IMR-90 (cell line): ENCODE measurements around the gene CCL23. TPM values are rescaled to one million over a fixed set of nuclear protein-coding genes. Genes with fewer than 3 reads are reported as not detected.

ENCODE experiments used
- ATAC-seq: fragments of 200-7000 bp; cut with Tn5 transposase; 2 replicates; pipeline ENCODE4 v1.9.1; 2020; ENCODE audit warnings: low read depth, mild to moderate bottlenecking, moderate library complexity
- BruUV-seq: library from RNA; stranded (reverse); fragments of 400-500 nt; replicated peaks from 2 replicates; lab custom pipeline; 2021; lab: Mats Ljungman, UMichigan
- CTCF ChIA-PET: fragments of 300-600 bp; formaldehyde crosslinking; extraction: SDS; loops from one replicate; lab custom pipeline; 2021; ENCODE audit warnings: antibody characterized with exemption; lab: Yijun Ruan, JAX
- POLR2A ChIA-PET: fragments of 300-600 bp; sonication (Branson Sonifier 250); formaldehyde crosslinking; loops from one replicate; lab custom pipeline; 2022; ENCODE audit warnings: antibody characterized with exemption; ENCODE audit not compliant: unreplicated experiment; lab: Charles Lee
- DNase-seq: peaks from one replicate; pipeline ENCODE4 v3.0.0; 2013
- H2AFZ ChIP-seq: replicated peaks from 2 replicates; pipeline ENCODE3; 2013; ENCODE audit warnings: low read length, mild to moderate bottlenecking; ENCODE audit not compliant: poor library complexity
- H2AK5ac ChIP-seq: 2 replicates; pipeline ENCODE4 v1.6.1; 2013; ENCODE audit warnings: low read depth, low read length, inconsistent platforms
- H2AK9ac ChIP-seq: replicated peaks from 2 replicates; pipeline ENCODE3; 2013; ENCODE audit warnings: mild to moderate bottlenecking, low read depth, low read length, moderate library complexity; ENCODE audit not compliant: poor library complexity
- H2BK120ac ChIP-seq: 2 replicates; pipeline ENCODE4 v1.6.1; 2013; ENCODE audit warnings: low read depth, low read length, inconsistent platforms
- H2BK15ac ChIP-seq: 3 replicates; pipeline ENCODE4 v1.6.1; 2013; ENCODE audit warnings: low read depth, low read length, inconsistent platforms
- H2BK20ac ChIP-seq: 2 replicates; pipeline ENCODE4 v1.6.1; 2013; ENCODE audit warnings: low read depth, mild to moderate bottlenecking, inconsistent platforms, low read length, moderate library complexity
- H2BK5ac ChIP-seq: 2 replicates; pipeline ENCODE4 v1.6.1; 2013; ENCODE audit warnings: mild to moderate bottlenecking, low read depth, low read length, inconsistent platforms; ENCODE audit not compliant: poor library complexity, severe bottlenecking
- H3K14ac ChIP-seq: replicated peaks from 2 replicates; pipeline ENCODE4 v1.6.1; 2013; ENCODE audit warnings: low read depth, low read length, inconsistent platforms
- H3K18ac ChIP-seq: 2 replicates; pipeline ENCODE4 v1.6.1; 2013; ENCODE audit warnings: low read depth, low read length, control low read depth
- H3K23ac ChIP-seq: 2 replicates; pipeline ENCODE4 v1.6.1; 2013; ENCODE audit warnings: low read depth, low read length, inconsistent platforms
- H3K27ac ChIP-seq: 2 replicates; pipeline ENCODE4 v1.5.1; 2013; ENCODE audit warnings: mild to moderate bottlenecking, control low read depth, low read length; ENCODE audit not compliant: insufficient read depth
- H3K27me3 ChIP-seq: 2 replicates; pipeline ENCODE4 v1.6.1; 2013; ENCODE audit warnings: low read length; ENCODE audit not compliant: control insufficient read depth, insufficient read depth
- H3K36me3 ChIP-seq: 2 replicates; pipeline ENCODE4 v1.6.1; 2013; ENCODE audit warnings: low read length, mixed read lengths; ENCODE audit not compliant: control insufficient read depth, insufficient read depth
- H3K4ac ChIP-seq: 2 replicates; pipeline ENCODE4 v1.6.1; 2013; ENCODE audit warnings: low read depth, low read length, inconsistent platforms
- H3K4me1 ChIP-seq: 2 replicates; pipeline ENCODE4 v1.6.1; 2013; ENCODE audit warnings: low read length, mixed read lengths; ENCODE audit not compliant: control insufficient read depth, insufficient read depth
- H3K4me2 ChIP-seq: 2 replicates; pipeline ENCODE4 v1.6.1; 2013; ENCODE audit warnings: low read depth, mild to moderate bottlenecking, control low read depth, low read length, moderate library complexity
- H3K4me3 ChIP-seq: 2 replicates; pipeline ENCODE4 v1.5.1; 2013; ENCODE audit warnings: low read depth, mild to moderate bottlenecking, control low read depth, low read length, moderate library complexity; ENCODE audit not compliant: insufficient read depth
- H3K56ac ChIP-seq: 2 replicates; pipeline ENCODE4 v1.6.1; 2013; ENCODE audit warnings: low read length, inconsistent platforms; ENCODE audit not compliant: insufficient read depth; ENCODE audit errors: extremely low read depth
- H3K79me1 ChIP-seq, 2 experiments: 2 replicates each; pipeline ENCODE4 v1.6.1; 2013; ENCODE audit warnings: low read length in 2 of 2, inconsistent platforms in 1 of 2, low read depth in 1 of 2
- H3K9ac ChIP-seq: 2 replicates; pipeline ENCODE4 v1.6.1; 2013; ENCODE audit warnings: low read depth, low read length, control low read depth
- H3K9me1 ChIP-seq: 2 replicates; pipeline ENCODE4 v1.6.1; 2013; ENCODE audit warnings: low read length, inconsistent platforms; ENCODE audit not compliant: insufficient read depth
- H3K9me3 ChIP-seq: 2 replicates; pipeline ENCODE4 v1.6.1; 2013; ENCODE audit warnings: low read length; ENCODE audit not compliant: control insufficient read depth, insufficient read depth
- H4K20me1 ChIP-seq: 2 replicates; pipeline ENCODE4 v1.6.1; 2013; ENCODE audit warnings: low read length, inconsistent platforms; ENCODE audit not compliant: insufficient read depth
- H4K5ac ChIP-seq: 2 replicates; pipeline ENCODE4 v1.6.1; 2013; ENCODE audit warnings: mild to moderate bottlenecking, low read depth, low read length, control low read depth
- H4K8ac ChIP-seq, 2 experiments: 2 replicates each; pipeline ENCODE4 v1.6.1; 2013; ENCODE audit warnings: low read depth in 2 of 2, low read length in 2 of 2, control low read depth in 1 of 2, inconsistent platforms in 1 of 2
- H4K91ac ChIP-seq: 2 replicates; pipeline ENCODE4 v1.6.1; 2013; ENCODE audit warnings: low read depth, low read length, inconsistent platforms; ENCODE audit not compliant: insufficient read depth
- BHLHE40 ChIP-seq: fragments of 150-350 bp; IDR thresholded peaks from 2 replicates; pipeline ENCODE4 v1.6.1; 2016; ENCODE audit warnings: mild to moderate bottlenecking, low read depth, low read length
- CEBPB ChIP-seq: IDR thresholded peaks from 2 replicates; pipeline ENCODE4 v1.6.1; 2012; ENCODE audit warnings: low read depth, low read length, improper control_type of control experiment
- CHD1 ChIP-seq: IDR thresholded peaks from 2 replicates; pipeline ENCODE4 v1.6.1; 2012; ENCODE audit warnings: low read depth, low read length, improper control_type of control experiment
- CTCF ChIP-seq: conservative IDR thresholded peaks from 2 replicates; pipeline ENCODE4 v1.5.1; 2012; ENCODE audit warnings: mild to moderate bottlenecking, low read depth, low read length, improper control_type of control experiment
- FOS ChIP-seq: fragments of 150-350 bp; IDR thresholded peaks from 2 replicates; pipeline ENCODE4 v1.6.1; 2016; ENCODE audit warnings: low read depth, low read length
- MAFK ChIP-seq: IDR thresholded peaks from 2 replicates; pipeline ENCODE4 v1.6.1; 2012; ENCODE audit warnings: low read depth, low read length, improper control_type of control experiment
- MAZ ChIP-seq: IDR thresholded peaks from 2 replicates; pipeline ENCODE4 v1.6.1; 2012; ENCODE audit warnings: low read depth, mild to moderate bottlenecking, low read length, improper control_type of control experiment, moderate library complexity, borderline replicate concordance
- MXI1 ChIP-seq: IDR thresholded peaks from 2 replicates; pipeline ENCODE4 v1.6.1; 2012; ENCODE audit warnings: low read depth, mild to moderate bottlenecking, low read length, moderate library complexity, borderline replicate concordance
- NFE2L2 ChIP-seq: fragments of 150-350 bp; IDR thresholded peaks from 2 replicates; pipeline ENCODE4 v1.6.1; 2016; ENCODE audit warnings: low read depth, mild to moderate bottlenecking, low read length
- POLR2A ChIP-seq: IDR thresholded peaks from 2 replicates; pipeline ENCODE4 v1.6.1; 2012; ENCODE audit warnings: mild to moderate bottlenecking, low read depth, low read length
- RAD21 ChIP-seq: IDR thresholded peaks from 2 replicates; pipeline ENCODE4 v1.6.1; 2012; ENCODE audit warnings: low read length, improper control_type of control experiment
- RCOR1 ChIP-seq: IDR thresholded peaks from 2 replicates; pipeline ENCODE4 v1.6.1; 2012; ENCODE audit warnings: mild to moderate bottlenecking, low read length, improper control_type of control experiment; ENCODE audit not compliant: insufficient replicate concordance
- RFX5 ChIP-seq: IDR thresholded peaks from 2 replicates; pipeline ENCODE4 v1.8.0; 2012; ENCODE audit warnings: low read depth, mild to moderate bottlenecking, low read length, moderate library complexity
- SMC3 ChIP-seq: fragments of 150-350 bp; IDR thresholded peaks from 2 replicates; pipeline ENCODE4 v1.6.1; 2016; ENCODE audit warnings: low read depth, mild to moderate bottlenecking, antibody characterized with exemption, low read length, moderate library complexity
- WGBS, 2 experiments: methylation state at CpG; one replicate each; pipeline versions ENCODE4 v1.1.5 to v1.1.7; 2013; ENCODE audit warnings: missing lambda C conversion rate in 2 of 2; ENCODE audit not compliant: insufficient read length in 1 of 2; ENCODE audit errors: extremely low coverage in 2 of 2; 5-methylcytosine and 5-hydroxymethylcytosine counted together
- dilution Hi-C: fragments of 300-500 bp; cut with HindIII; formaldehyde crosslinking; loops from one replicate; pipeline ENCODE4 v1.14.3; 2018; ENCODE audit warnings: low sequenced_read_pairs; ENCODE audit not compliant: unreplicated experiment
- in situ Hi-C: fragments of 300-500 bp; cut with MboI; formaldehyde crosslinking; loops from 3 replicates; pipeline ENCODE4 v1.14.3; 2019; ENCODE audit warnings: low sequenced_read_pairs, inconsistent platforms, mixed read lengths
- intact Hi-C: fragments of 100-400 bp; cut with micrococcal nuclease; formaldehyde crosslinking; loops from 2 replicates; pipeline ENCODE4 v1.10.0; 2022
- polyA plus RNA-seq, 3 experiments: library from polyadenylated mRNA; depleted of rRNA; stranded (reverse); fragments of >200 nt; gene quantifications; 2 replicates each; pipeline ENCODE4 v1.2.3, GENCODE V29; 2012; ENCODE audit warnings: low replicate concordance in 1 of 3
- total RNA-seq: library from RNA; depleted of rRNA; stranded (reverse); fragments of >200 nt; gene quantifications from 2 replicates; pipeline ENCODE4 v1.2.3, GENCODE V29; 2012
- TF ChIP-seq, protein P1 (sequence below): fragments of 150-350 bp; IDR thresholded peaks from 2 replicates; pipeline ENCODE4 v1.6.1; 2017; ENCODE audit warnings: mild to moderate bottlenecking, antibody characterized with exemption, low read length, low read depth
- TF ChIP-seq, protein P2 (sequence below): fragments of 150-350 bp; IDR thresholded peaks from 2 replicates; pipeline ENCODE4 v1.6.1; 2016; ENCODE audit warnings: low read depth, mild to moderate bottlenecking, low read length, moderate library complexity, borderline replicate concordance

Gene CCL23
- total and polyA plus RNA-seq, 2 of the 4 experiments (the other 2 are of a cell fraction), result not detected

DNA sequence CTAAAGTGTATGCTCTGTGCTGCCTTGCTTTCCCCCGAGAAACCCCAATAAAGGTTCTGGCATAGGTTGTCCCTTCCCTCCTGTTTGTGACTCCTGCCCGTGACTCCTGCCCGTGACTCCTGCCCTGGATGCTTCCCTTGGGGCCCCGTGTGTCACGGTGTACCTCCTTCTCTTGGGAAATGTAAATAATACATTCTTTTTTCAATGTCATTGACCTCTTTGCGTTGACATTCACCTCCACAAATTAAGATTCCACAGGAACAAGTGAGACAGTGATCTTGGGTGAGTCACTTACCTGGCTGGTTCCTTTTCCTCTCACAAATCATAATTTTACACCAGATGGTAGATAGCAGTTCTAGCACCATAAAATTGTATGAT lies 17.1 kb downstream of the CCL23 start:
- DNase-seq (no peak), ATAC-seq (no peak)
- dilution Hi-C loops (no loop called here), in situ Hi-C loops (no loop called here), intact Hi-C loops (no loop called here)
- no peak overlapping the region for H3K18ac ChIP-seq
- H3K9ac ChIP-seq, result no peak overlapping the region
- no peaks in the 10 kb centered on the region for H3K9me3 ChIP-seq
- no peak overlapping the region for H4K91ac ChIP-seq
- no peak overlapping the region for H2BK5ac ChIP-seq
- no peak overlapping the region for H3K23ac ChIP-seq
- no CpG with 5 or more reads among the region's 6 CpGs for WGBS, 2 experiments
- H3K27ac ChIP-seq, result no peak overlapping the region
- H4K8ac ChIP-seq, result no peak overlapping the region
- no peak overlapping the region for H2AK5ac ChIP-seq
- no TSS peak for BruUV-seq
- H3K4ac ChIP-seq, result no peak overlapping the region
- CTCF ChIA-PET, result no interaction called here
- H4K20me1 ChIP-seq, result no peaks in the 10 kb centered on the region
- no peaks in the 10 kb centered on the region for H3K4me1 ChIP-seq
- no peak overlapping the region for H2BK120ac ChIP-seq
- no peak overlapping the region for H2BK20ac ChIP-seq
- H2BK15ac ChIP-seq, result no peak overlapping the region
- H2AK9ac ChIP-seq, result no peak overlapping the region
- H3K14ac ChIP-seq, result no peak overlapping the region
- no peaks in the 10 kb centered on the region; the same call in none of the 2 replicates for H3K27me3 ChIP-seq
- H3K79me1 ChIP-seq, result no peaks in the 10 kb centered on the region
- TF ChIP-seq SMC3, result no peak
- TF ChIP-seq, protein P1, sequence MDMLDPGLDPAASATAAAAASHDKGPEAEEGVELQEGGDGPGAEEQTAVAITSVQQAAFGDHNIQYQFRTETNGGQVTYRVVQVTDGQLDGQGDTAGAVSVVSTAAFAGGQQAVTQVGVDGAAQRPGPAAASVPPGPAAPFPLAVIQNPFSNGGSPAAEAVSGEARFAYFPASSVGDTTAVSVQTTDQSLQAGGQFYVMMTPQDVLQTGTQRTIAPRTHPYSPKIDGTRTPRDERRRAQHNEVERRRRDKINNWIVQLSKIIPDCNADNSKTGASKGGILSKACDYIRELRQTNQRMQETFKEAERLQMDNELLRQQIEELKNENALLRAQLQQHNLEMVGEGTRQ, result no peak
- no peak for TF ChIP-seq RFX5
- no peak for TF ChIP-seq POLR2A
- TF ChIP-seq CHD1, result no peak
- TF ChIP-seq MXI1, result no peak
- no peak for TF ChIP-seq FOS
- no peak for TF ChIP-seq MAFK
- TF ChIP-seq CTCF, result no peak
- no peak for TF ChIP-seq NFE2L2
- TF ChIP-seq, protein P2, sequence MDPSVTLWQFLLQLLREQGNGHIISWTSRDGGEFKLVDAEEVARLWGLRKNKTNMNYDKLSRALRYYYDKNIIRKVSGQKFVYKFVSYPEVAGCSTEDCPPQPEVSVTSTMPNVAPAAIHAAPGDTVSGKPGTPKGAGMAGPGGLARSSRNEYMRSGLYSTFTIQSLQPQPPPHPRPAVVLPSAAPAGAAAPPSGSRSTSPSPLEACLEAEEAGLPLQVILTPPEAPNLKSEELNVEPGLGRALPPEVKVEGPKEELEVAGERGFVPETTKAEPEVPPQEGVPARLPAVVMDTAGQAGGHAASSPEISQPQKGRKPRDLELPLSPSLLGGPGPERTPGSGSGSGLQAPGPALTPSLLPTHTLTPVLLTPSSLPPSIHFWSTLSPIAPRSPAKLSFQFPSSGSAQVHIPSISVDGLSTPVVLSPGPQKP, result no peak
- no peak for TF ChIP-seq CEBPB
- TF ChIP-seq RAD21, result no peak
- no peak for TF ChIP-seq MAZ
- TF ChIP-seq BHLHE40, result no peak
- TF ChIP-seq RCOR1, result no peak
- H3K9me1 ChIP-seq, result no peaks in the 10 kb centered on the region
- no peak overlapping the region for H3K56ac ChIP-seq
- POLR2A ChIA-PET, result no interaction called here
- no peak overlapping the region for H2AFZ ChIP-seq
- H3K4me3 ChIP-seq, result no peak overlapping the region
- H3K4me2 ChIP-seq, result no peak overlapping the region
- H3K36me3 ChIP-seq, result no peaks in the 10 kb centered on the region
- H4K5ac ChIP-seq, result no peak overlapping the region
